Osteocyte (in vitro differentiated cells): Measurements from ENCODE around the gene GK2. TPM values are rescaled to one million over a fixed set of nuclear protein-coding genes. Genes with fewer than 3 reads are reported as not detected.

Experiments used
- DNase-seq: peaks from one replicate; pipeline ENCODE4 v3.0.0; 2021; ENCODE audit warnings: mixed read lengths; ENCODE audit not compliant: unreplicated experiment; ENCODE audit errors: extremely low spot score
- H3K27ac Mint-ChIP-seq: one replicate; pipeline ENCODE4 v1.8.0; 2021; ENCODE audit warnings: mild to moderate bottlenecking, mixed read lengths; ENCODE audit not compliant: unreplicated experiment
- H3K27me3 Mint-ChIP-seq: one replicate; pipeline ENCODE4 v1.8.0; 2021; ENCODE audit warnings: mixed read lengths; ENCODE audit not compliant: unreplicated experiment
- H3K36me3 Mint-ChIP-seq: one replicate; pipeline ENCODE4 v1.8.0; 2021; ENCODE audit warnings: mixed read lengths; ENCODE audit not compliant: unreplicated experiment
- H3K4me1 Mint-ChIP-seq: one replicate; pipeline ENCODE4 v1.8.0; 2021; ENCODE audit warnings: mixed read lengths; ENCODE audit not compliant: unreplicated experiment
- H3K4me3 Mint-ChIP-seq: one replicate; pipeline ENCODE4 v1.8.0; 2021; ENCODE audit warnings: mild to moderate bottlenecking, moderate library complexity, mixed read lengths; ENCODE audit not compliant: unreplicated experiment
- H3K9me3 Mint-ChIP-seq: one replicate; pipeline ENCODE4 v1.8.0; 2021; ENCODE audit warnings: mixed read lengths; ENCODE audit not compliant: unreplicated experiment
- total RNA-seq: library from RNA; stranded (reverse); gene quantifications from 2 replicates; pipeline ENCODE4 v1.2.1, GENCODE V29; 2021
- TF ChIP-seq, protein P1 (sequence below): fragments of 200-600 bp; sonication (generic); IDR thresholded peaks from 2 replicates; pipeline ENCODE4 v1.5.0; 2021; ENCODE audit warnings: antibody characterized with exemption, mild to moderate bottlenecking, moderate library complexity

Gene GK2
- total RNA-seq, 1 donor from 2014 or later, result not detected

DNA sequence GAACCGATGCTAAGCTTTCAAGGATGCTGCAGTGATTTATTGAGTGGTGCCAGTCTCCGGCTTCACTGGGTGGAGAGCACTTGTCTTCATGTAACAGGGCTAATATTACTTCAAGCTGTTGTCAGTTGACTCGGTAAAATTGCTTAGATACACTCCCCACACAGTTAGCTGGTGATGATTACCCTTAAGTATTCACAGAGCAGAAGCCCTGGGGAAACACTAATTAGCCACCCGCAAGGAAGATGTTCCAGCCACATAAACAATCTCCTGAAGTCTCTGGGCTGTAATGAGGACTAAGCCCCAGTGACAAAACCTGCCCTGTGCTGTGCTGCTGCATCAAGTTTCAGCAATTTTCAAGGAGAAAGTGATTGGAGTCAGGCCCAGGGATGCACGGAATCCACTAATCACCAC lies 37.3 kb upstream of the GK2 start:
- Mint-ChIP-seq H3K9me3 (no peaks in the 10 kb centered on the region), H3K4me3 (no peak overlapping the region), H3K4me1 (no peaks in the 10 kb centered on the region), H3K36me3 (no peaks in the 10 kb centered on the region), H3K27ac (no peak overlapping the region), H3K27me3 (no peaks in the 10 kb centered on the region)
- TF ChIP-seq, protein P1, sequence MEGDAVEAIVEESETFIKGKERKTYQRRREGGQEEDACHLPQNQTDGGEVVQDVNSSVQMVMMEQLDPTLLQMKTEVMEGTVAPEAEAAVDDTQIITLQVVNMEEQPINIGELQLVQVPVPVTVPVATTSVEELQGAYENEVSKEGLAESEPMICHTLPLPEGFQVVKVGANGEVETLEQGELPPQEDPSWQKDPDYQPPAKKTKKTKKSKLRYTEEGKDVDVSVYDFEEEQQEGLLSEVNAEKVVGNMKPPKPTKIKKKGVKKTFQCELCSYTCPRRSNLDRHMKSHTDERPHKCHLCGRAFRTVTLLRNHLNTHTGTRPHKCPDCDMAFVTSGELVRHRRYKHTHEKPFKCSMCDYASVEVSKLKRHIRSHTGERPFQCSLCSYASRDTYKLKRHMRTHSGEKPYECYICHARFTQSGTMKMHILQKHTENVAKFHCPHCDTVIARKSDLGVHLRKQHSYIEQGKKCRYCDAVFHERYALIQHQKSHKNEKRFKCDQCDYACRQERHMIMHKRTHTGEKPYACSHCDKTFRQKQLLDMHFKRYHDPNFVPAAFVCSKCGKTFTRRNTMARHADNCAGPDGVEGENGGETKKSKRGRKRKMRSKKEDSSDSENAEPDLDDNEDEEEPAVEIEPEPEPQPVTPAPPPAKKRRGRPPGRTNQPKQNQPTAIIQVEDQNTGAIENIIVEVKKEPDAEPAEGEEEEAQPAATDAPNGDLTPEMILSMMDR, result no peak
- no peak for DNase-seq

DNA sequence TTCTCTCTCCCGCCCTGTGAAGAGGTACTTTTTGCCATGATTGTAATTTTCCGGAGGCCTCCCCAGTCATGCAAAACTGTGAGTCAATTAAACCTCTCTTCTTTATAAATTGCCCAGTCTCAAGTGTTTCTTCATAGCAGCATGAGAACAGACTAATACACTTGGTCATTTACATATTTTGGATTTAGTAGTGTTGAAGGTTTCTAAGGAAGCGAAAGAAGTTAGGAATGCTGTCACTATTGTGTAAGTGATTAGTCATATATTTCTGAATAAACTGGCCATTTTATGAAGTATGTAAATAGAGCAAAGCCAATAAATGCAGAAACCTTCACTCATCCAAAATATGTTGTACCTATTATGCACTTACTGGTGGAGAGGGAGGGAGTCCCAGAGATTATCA lies 34.4 kb upstream of the GK2 start:
- DNase-seq, result no peak
- TF ChIP-seq, protein P1, result no peak
- Mint-ChIP-seq H3K36me3 (no peaks in the 10 kb centered on the region), H3K4me3 (no peak overlapping the region), H3K9me3 (peaks cover 7% of the 10 kb centered on the region), H3K27me3 (no peaks in the 10 kb centered on the region), H3K4me1 (no peaks in the 10 kb centered on the region), H3K27ac (no peak overlapping the region)

DNA sequence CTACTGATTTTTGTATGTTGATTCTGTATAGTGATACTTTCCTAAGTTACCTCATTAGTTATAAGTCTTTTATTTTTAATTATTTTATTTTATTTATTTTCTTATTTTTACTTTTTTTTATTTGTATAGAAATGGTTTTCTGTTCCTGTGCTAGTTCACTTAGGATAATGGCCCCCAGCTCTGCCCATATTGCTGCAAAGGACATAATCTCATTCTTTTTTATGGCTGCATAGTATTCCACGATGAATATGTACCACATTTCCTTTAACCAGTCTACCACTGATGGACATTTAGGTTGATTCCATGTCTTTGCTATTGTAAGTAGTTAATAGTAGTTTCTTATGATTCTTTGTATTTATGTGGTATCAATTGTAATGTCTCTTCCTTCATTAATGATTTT lies 31.5 kb upstream of the GK2 start:
- Mint-ChIP-seq H3K36me3 (no peaks in the 10 kb centered on the region), H3K4me1 (no peaks in the 10 kb centered on the region), H3K4me3 (no peak overlapping the region), H3K27ac (no peak overlapping the region), H3K9me3 (peaks cover 7% of the 10 kb centered on the region), H3K27me3 (no peaks in the 10 kb centered on the region)
- TF ChIP-seq, protein P1, result no peak
- DNase-seq, result no peak

DNA sequence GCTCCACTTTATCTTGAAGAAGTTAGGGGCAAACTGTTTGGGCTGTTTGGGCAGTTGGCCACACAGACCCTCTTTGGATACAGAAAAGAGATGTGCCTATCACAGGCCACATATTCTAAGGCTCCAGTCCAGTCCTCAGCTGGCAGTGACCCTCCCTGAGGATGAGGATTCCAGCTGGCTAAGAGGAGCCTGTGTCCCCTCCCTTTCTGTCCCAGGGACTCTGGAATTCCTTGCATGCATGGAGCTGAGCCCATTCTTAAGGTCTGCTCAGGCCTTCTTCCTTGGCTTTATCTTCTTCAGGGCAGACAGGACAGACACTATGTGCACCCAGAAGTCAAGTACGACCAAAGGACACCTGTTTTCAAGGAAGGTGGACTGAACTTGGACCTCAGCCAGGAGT lies 23.8 kb upstream of the GK2 start:
- H3K4me3 Mint-ChIP-seq, result no peak overlapping the region
- no peak overlapping the region for H3K27ac Mint-ChIP-seq
- TF ChIP-seq, protein P1, result no peak
- no peaks in the 10 kb centered on the region for H3K9me3 Mint-ChIP-seq
- no peaks in the 10 kb centered on the region for H3K4me1 Mint-ChIP-seq
- no peaks in the 10 kb centered on the region for H3K36me3 Mint-ChIP-seq
- no peaks in the 10 kb centered on the region for H3K27me3 Mint-ChIP-seq
- no peak for DNase-seq

DNA sequence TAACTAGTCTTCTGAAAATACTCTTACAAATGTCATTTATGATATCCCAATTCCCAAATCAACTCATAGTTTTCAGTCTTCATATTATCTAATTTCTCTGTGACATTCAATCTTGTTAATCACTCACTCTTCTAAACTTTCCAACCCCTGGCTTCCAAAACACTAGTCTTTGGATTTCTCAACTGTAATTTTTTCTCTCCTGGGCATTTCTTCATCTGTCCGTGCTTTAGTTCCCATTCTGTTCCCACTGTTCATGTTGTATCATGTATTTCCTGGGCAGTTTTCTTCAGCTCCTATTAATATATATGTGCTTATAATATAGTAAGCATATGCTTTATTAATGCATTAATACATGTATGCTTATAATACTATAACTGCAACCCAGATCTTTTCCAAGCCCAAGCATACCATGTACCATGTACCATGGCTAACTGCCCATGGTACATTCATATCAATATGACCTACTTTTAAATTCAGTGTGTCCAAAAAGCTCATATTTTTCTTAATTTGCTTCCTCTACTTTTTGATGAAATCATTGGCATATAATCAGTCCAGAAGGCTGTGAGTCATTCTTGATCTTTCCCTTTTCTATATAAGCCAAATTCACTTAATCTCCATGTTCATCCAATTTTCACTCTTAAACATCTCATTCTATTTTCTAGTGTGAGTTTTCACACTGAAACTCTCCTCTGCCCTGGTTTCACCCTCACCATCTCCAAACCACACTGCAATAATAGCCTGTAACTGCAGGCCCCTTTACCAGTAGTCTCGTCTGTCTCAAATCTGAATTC lies 21.3 kb upstream of the GK2 start:
- TF ChIP-seq, protein P1, result no peak
- Mint-ChIP-seq H3K27me3 (peaks cover 4% of the 10 kb centered on the region), H3K4me1 (no peaks in the 10 kb centered on the region), H3K36me3 (no peaks in the 10 kb centered on the region), H3K9me3 (no peaks in the 10 kb centered on the region), H3K27ac (no peak overlapping the region), H3K4me3 (no peak overlapping the region)
- DNase-seq, result no peak
